GM23338 (cell line): ENCODE results near the gene ALDOA. TPM values are rescaled to one million over a fixed set of nuclear protein-coding genes. Genes with fewer than 3 reads are reported as not detected.

Source experiments
- ATAC-seq: fragments of 200-7000 bp; cut with Tn5 transposase; 3 replicates; pipeline ENCODE4 v1.9.1; 2020
- DNase-seq: peaks from one replicate; pipeline ENCODE4 v3.0.0-alpha.2; 2015; ENCODE audit warnings: low spot score
- H2AFZ ChIP-seq: fragments of 200-600 bp; sonication (generic); 2 replicates; pipeline ENCODE4 v1.8.0; 2016; ENCODE audit warnings: antibody characterized with exemption, mild to moderate bottlenecking, moderate library complexity
- H3F3A ChIP-seq: fragments of 200-600 bp; sonication (generic); replicated peaks from 2 replicates; pipeline ENCODE4 v1.8.0; 2017; ENCODE audit warnings: antibody characterized with exemption, mixed run types, low read depth
- H3K27ac ChIP-seq: fragments of 200-600 bp; sonication (generic); 2 replicates; pipeline ENCODE4 v1.6.1; 2016; ENCODE audit warnings: low read depth
- H3K27me3 ChIP-seq: fragments of 200-600 bp; sonication (generic); 2 replicates; pipeline ENCODE4 v1.8.0; 2016; ENCODE audit warnings: mild to moderate bottlenecking, mixed run types, moderate library complexity; ENCODE audit not compliant: insufficient read depth
- H3K36me3 ChIP-seq: fragments of 200-600 bp; sonication (generic); 2 replicates; pipeline ENCODE4 v1.8.0; 2016; ENCODE audit warnings: mild to moderate bottlenecking; ENCODE audit not compliant: insufficient read depth
- H3K4me1 ChIP-seq: fragments of 200-600 bp; sonication (generic); 2 replicates; pipeline ENCODE4 v1.8.0; 2016; ENCODE audit warnings: mild to moderate bottlenecking, moderate library complexity; ENCODE audit not compliant: insufficient read depth
- H3K4me2 ChIP-seq: fragments of 200-600 bp; sonication (generic); 2 replicates; pipeline ENCODE4 v1.7.1; 2017; ENCODE audit warnings: mixed run types
- H3K4me3 ChIP-seq: fragments of 200-600 bp; sonication (generic); 2 replicates; pipeline ENCODE4 v1.6.1; 2016; ENCODE audit warnings: mixed run types
- H3K79me2 ChIP-seq: fragments of 200-600 bp; sonication (generic); replicated peaks from 2 replicates; pipeline ENCODE4 v1.8.0; 2017; ENCODE audit warnings: mild to moderate bottlenecking; ENCODE audit not compliant: insufficient read depth
- H3K9me2 ChIP-seq: fragments of 200-600 bp; sonication (generic); 2 replicates; pipeline ENCODE4 v1.8.0; 2017; ENCODE audit not compliant: insufficient read depth
- H4K20me1 ChIP-seq: fragments of 200-600 bp; sonication (generic); replicated peaks from 2 replicates; pipeline ENCODE4 v1.8.0; 2017; ENCODE audit warnings: mild to moderate bottlenecking; ENCODE audit not compliant: insufficient read depth
- H3K27ac Mint-ChIP-seq: 2 replicates; pipeline ENCODE4 v1.8.0; 2020; ENCODE audit warnings: inconsistent platforms, mild to moderate bottlenecking, moderate library complexity, mixed read lengths
- H3K27me3 Mint-ChIP-seq: 3 replicates; pipeline ENCODE4 v1.8.0; 2022; ENCODE audit warnings: low read depth, mild to moderate bottlenecking, moderate library complexity, mixed read lengths, inconsistent platforms; ENCODE audit not compliant: insufficient read depth, poor library complexity
- H3K36me3 Mint-ChIP-seq: 3 replicates; pipeline ENCODE4 v1.8.0; 2021; ENCODE audit warnings: low read depth, mild to moderate bottlenecking, inconsistent platforms, moderate library complexity, mixed read lengths
- H3K4me1 Mint-ChIP-seq: 3 replicates; pipeline ENCODE4 v1.8.0; 2020; ENCODE audit warnings: mild to moderate bottlenecking, inconsistent platforms, mixed read lengths
- H3K4me3 Mint-ChIP-seq: 3 replicates; pipeline ENCODE4 v1.8.0; 2021; ENCODE audit warnings: moderate library complexity, mild to moderate bottlenecking, inconsistent platforms, mixed read lengths
- H3K9me3 Mint-ChIP-seq: 3 replicates; pipeline ENCODE4 v1.8.0; 2020; ENCODE audit warnings: moderate library complexity, mild to moderate bottlenecking, inconsistent platforms, mixed read lengths
- CREB1 ChIP-seq: fragments of 250-450 bp; sonication (Bioruptor Pico); IDR thresholded peaks from 2 replicates; pipeline ENCODE4 v1.5.0; 2020; ENCODE audit warnings: low read depth, mild to moderate bottlenecking, moderate library complexity
- CTCF ChIP-seq, 2 experiments: fragments of 200-600 bp in 1 of 2; sonication (generic) in 1 of 2; conservative IDR thresholded peaks; 2 replicates each; pipeline versions ENCODE4 v1.5.1 to v1.6.1; 2016 to 2017; ENCODE audit warnings: antibody characterized with exemption in 2 of 2, low read depth in 2 of 2, mild to moderate bottlenecking in 2 of 2, moderate library complexity in 1 of 2
- REST ChIP-seq: IDR thresholded peaks from one replicate; pipeline ENCODE4 v1.6.1; 2018; ENCODE audit warnings: antibody characterized with exemption; ENCODE audit not compliant: unreplicated experiment
- ZNF114 ChIP-seq: fragments of 250-450 bp; sonication (Bioruptor Pico); IDR thresholded peaks from 2 replicates; pipeline ENCODE4 v1.5.0; 2020; ENCODE audit warnings: mild to moderate bottlenecking, moderate library complexity
- ZNF462 ChIP-seq: fragments of 250-450 bp; sonication (Bioruptor Pico); IDR thresholded peaks from 2 replicates; pipeline ENCODE4 v1.5.0; 2020; ENCODE audit warnings: mild to moderate bottlenecking, moderate library complexity
- polyA plus RNA-seq: library from polyadenylated mRNA; unstranded; fragments of >200 nt; fragmentation: Nextera tagmentation; extraction: Ambion mirVana; gene quantifications from 2 replicates; pipeline ENCODE4 v1.2.1, GENCODE V29; 2016
- total RNA-seq: library from RNA; depleted of rRNA; stranded (reverse); fragments of >200 nt; shearing (Covaris generic); gene quantifications from 2 replicates; pipeline ENCODE4 v1.2.3, GENCODE V29; 2014

The ALDOA gene
- total and polyA plus RNA-seq, 2 experiments from 2014 or later, result 1,054 to 1,306 TPM

- Histone ChIP-seq H3K36me3 (no peaks in the 10 kb centered on the region), H2AFZ (no peak overlapping the region), H4K20me1 (no peaks in the 10 kb centered on the region; the same call in 1 of the 2 replicates), H3K27me3 (no peaks in the 10 kb centered on the region), H3K27ac (no peak overlapping the region), H3K9me2 (no peaks in the 10 kb centered on the region), H3K4me2 (peak overlapping the region; percentile 95; the same call in 1 of the 2 replicates), H3F3A (0 out of 2 replicates have a peak, but pooled peaks cover 3% of the 10 kb centered on the region), H3K79me2 (no peaks in the 10 kb centered on the region), H3K4me1 (peaks cover 24% of the 10 kb centered on the region), H3K4me3 (peak overlapping the region; percentile 30; the same call in 1 of the 2 replicates)
- H3K27me3 Mint-ChIP-seq, result peaks cover 19% of the 10 kb centered on the region
- no peak overlapping the region; the same call in 2 of the 3 replicates for H3K4me3 Mint-ChIP-seq
- H3K36me3 Mint-ChIP-seq, result peaks cover 3% of the 10 kb centered on the region; the same call in 2 of the 3 replicates
- 0 out of 4 replicates have a peak, but pooled peaks of 1 of the 2 experiments have one; percentile 8 for TF ChIP-seq CTCF (conservative IDR thresholded peaks at IDR 0.05; ENCODE audit: low read depth in 2 of 2)
- peak; percentile 88 for TF ChIP-seq REST
- TF ChIP-seq ZNF462 (CRISPR knock-in tag), result no peak
- TF ChIP-seq ZNF114 (CRISPR knock-in tag), result no peak
- TF ChIP-seq CREB1 (CRISPR knock-in tag), result no peak
- no peaks in the 10 kb centered on the region for H3K9me3 Mint-ChIP-seq
- ATAC-seq, result peak; percentile 56
- peaks cover 39% of the 10 kb centered on the region for H3K4me1 Mint-ChIP-seq
- no peak overlapping the region for H3K27ac Mint-ChIP-seq
- DNase-seq, result peak; percentile 80
These were observed 37.0 kb upstream of the ALDOA start for GRCh38 chr16:30028438-30029076.
